GM19438 (cell line): ENCODE measurements around the gene GFOD1.
A peak's percentile ranks its signal among the peaks of the same experiment; 100 is the strongest.

Source experiments
- ATAC-seq: cut with Tn5 transposase; IDR thresholded peaks from one replicate; pipeline ENCODE4 v1.9.1; 2021; ENCODE audit warnings: low read depth; ENCODE audit not compliant: unreplicated experiment

Gene GFOD1, protein sequence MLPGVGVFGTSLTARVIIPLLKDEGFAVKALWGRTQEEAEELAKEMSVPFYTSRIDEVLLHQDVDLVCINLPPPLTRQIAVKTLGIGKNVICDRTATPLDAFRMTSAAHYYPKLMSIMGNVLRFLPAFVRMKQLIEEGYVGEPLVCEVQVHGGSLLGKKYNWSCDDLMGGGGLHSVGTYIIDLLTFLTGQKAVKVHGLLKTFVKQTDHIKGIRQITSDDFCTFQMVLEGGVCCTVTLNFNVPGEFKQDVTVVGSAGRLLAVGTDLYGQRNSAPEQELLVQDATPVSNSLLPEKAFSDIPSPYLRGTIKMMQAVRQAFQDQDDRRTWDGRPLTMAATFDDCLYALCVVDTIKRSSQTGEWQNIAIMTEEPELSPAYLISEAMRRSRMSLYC

DNA sequence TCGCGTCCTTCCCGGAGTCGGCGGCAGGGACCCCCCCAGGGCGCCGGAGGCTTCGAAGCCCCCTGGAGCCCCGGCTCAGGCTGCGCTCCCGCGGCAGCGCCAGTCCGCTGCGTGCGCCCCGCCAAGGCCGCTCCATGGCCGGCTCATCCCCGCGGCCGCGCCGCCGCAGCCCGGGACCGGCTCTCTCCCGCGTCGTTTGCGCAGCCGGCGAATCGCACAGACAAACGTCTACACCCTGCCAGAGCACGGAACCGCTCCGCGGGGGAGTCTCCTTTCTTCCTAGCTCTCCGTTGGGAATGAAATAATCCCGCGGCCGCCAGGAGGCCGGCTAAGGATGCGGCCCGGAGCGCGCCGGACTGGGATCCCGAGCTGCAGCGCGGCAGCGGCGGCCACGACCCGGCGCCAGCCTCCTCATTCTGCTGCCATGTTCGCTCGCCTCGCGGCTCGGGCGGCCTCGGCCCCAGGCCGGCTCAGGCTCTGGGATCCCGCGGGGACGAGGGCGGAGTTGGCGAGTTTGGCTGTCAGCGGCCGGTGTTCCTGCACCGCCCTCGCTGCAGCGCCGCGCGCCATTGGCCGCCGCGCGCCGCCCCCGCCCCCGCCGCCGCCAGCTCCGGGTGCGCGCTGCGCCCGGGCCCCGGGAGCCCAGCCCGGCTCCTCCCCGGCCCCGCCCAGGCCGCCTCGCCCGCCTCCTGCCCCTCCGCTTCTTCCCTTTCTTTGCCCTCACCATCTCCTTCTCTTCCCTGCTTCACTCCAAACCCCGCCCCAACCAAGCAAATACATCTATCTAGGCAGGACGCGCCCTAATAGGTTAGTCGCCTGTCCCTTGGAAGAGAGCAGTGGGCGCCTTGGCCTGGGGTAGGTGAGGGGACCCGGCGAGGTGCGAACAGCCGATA is at the start of gene GFOD1:
TSS of gene GFOD1 (minus strand) at position 479 of the 893 bp plus-strand sequence. CDS start 710 bp downstream, outside the sequence.
- ATAC-seq = peak; percentile 72

DNA sequence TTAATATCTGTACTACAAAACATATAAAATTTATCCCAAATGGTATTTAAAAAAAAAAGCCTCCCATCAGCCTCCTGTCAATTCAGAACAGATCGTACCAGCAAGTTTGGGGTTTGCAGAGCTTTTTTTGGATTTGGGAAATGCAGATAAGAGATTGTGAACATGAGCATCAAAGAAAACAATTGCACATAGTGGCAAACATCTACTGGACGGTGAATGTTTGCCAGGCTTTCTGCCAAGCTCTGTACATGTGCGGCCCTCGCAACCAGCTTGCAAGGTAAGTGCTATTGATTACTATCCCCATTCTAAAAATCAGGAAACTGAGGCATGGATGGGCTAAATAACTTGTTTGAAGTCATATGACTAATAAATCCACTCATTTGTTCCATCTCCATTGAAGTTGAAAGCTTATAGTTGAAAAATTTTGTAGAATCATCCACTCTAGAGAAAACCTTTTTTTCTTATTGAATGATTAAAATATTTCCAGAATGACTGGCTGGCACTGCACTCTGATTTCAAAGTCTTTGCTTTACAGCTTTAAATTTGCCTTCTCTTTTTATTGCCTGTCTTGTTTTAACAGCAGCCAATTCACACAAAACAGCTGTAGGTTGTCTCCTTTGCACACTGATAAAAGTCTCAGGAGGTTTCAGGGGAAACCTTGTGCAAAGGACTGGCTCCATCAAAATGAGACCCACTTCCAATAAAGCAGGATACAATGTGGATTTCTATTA is 49.6 kb upstream of the GFOD1 start:
- no peak for ATAC-seq

DNA sequence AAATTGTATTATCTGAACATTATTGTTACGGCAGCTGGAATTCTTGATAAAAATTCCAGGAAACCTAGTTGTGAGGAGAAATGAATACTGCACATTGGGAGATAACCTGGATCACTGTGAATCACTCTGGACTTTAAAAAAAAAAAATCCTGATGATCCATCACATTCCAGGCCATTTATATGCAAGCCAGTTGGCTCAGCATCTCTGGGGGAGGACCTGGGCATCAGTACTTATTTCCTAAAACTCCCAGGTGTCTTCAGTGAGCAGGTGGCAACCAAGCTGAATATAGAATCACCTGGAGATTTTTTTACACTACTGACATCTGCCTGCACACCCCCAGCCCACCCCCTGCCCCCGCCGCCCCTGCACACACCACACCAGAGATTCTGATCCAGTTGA is 47.9 kb upstream of the GFOD1 start:
- ATAC-seq = no peak

DNA sequence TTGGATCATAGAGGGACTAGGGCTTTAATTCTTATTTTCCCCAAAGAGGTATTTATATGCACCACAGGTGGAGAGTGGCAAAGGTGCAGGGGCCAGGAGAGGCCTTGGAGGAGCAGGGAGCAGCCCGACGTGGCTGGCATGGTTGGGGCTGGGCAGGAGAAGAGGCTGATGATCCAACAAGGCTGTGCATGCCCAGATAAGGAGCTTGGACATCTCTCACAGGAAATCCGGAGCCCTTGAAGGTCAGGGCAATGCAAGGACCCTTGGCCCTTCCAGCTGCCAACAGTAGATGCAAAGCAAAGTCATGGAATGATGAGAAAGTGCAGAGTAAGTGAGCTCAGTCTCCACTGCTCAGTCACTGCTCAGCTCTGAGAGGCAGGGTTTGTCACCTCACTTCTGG is 47.1 kb upstream of the GFOD1 start:
- no peak for ATAC-seq

DNA sequence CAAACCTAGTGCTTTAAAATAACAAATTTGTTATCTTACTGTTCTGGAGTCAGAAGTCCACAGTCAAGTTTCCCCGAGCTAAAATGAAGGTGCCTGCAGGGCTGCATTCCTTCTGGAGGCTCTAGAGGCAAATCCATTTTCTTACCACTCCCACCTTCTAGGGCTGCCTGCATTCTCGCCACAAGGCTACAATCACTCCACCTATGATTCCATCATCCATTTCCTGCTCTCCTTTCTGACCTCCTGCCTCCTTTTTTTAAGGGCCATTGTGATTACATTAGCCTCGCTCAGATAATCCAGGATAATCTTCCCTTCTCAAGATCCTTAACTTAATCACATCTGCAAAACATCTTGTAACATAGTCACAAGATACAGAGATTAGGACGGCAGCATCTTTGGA is 44.6 kb upstream of the GFOD1 start:
- no peak for ATAC-seq

DNA sequence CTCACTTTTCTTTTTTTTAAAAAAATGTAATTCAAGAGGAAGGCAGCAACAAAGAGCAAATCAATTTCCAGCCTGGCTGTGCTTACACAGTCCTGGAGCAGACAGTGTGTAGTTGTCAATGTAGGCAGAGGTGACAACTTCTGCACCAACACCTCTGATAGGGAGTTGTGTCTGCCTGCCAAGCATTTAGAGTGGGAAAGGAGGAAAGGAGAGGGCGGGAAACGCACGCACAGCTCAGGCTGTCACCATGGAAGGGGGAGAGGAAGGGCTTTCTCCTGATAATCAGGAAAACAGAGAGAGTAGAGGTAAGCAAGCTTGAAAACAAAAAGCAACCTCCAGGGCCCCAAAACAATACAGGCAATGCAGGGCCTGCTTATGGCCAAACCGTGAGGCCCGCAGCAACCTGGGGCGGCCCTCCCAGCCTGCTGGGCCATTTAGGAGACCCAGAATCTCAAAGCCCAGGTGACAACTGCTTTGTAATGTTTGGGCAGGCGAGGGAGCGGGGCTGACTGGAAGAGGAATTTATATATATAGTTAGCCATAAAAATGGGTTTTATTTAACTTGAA is 41.5 kb upstream of the GFOD1 start:
- ATAC-seq = no peak

- no peak for ATAC-seq
Measured at GRCh38 chr6:13528232-13528631, 40.8 kb upstream of the GFOD1 start.

DNA sequence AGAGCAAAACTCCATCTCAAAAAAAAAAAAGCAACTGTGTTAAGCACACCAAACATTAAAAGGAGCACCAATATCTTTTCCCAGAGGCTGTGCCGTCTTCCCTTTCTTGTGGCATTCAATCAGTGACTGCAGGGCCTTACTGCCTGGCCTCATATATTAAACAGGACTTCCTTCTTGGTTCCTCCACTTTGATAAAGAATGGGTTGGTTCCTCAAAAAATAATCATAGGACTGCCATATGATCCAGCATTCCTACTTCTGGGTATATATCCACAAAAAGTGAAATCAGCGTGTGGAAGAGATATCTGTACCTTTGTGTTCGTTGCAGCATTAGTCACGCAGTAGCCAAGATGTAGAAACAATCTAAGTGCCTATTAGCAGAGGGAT is 40.3 kb upstream of the GFOD1 start:
- ATAC-seq = no peak

- peak; percentile 55 for ATAC-seq
Measured at GRCh38 chr6:13526727-13527670, 39.6 kb upstream of the GFOD1 start.

GRCh38 chr6:13526357-13526726 is 38.9 kb upstream of the GFOD1 start:
- no peak for ATAC-seq

GRCh38 chr6:13524801-13525508 is 37.6 kb upstream of the GFOD1 start:
- no peak for ATAC-seq

GRCh38 chr6:13523826-13524622 is 36.6 kb upstream of the GFOD1 start:
- no peak for ATAC-seq

DNA sequence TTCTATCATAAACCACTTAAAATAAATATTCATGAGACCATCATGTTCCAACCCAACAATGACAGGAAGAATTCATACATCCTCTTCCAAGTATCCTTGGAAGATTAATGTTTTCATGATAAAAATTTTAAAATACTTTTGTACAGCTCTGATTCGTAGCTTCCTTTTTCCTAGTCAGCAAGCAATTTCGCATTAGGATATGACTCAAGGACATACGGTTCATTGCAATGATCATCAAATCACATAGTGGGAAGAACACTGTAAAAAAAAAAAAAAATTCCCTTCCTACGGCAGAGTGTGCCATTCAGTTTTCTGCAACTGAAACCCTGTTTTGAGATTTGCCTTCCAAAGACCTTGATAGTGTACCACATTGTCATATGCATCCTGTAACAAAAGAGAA is 35.3 kb upstream of the GFOD1 start:
- no peak for ATAC-seq

GRCh38 chr6:13519839-13520238 is 32.4 kb upstream of the GFOD1 start:
- ATAC-seq = no peak

DNA sequence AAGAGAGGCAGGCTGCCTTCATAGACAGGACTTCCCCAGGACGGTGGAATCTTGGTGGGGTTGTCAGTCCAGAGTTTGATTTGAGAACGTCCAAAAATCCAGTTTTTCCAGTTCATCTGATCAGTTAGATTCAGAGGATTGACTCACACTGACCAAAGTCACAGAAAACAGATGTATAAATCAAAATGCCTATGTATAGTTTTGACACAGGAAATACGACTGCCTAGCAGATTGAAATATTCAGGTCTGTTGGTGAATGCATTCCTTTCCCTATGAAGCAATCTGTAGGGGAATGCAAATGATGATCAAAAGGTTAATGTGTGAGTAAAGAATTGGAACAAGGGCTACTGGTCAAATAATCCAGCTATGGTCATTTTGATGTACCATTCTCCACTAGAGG is 29.7 kb upstream of the GFOD1 start:
- no peak for ATAC-seq

GRCh38 chr6:13515912-13516311 is 28.5 kb upstream of the GFOD1 start:
- ATAC-seq = no peak

DNA sequence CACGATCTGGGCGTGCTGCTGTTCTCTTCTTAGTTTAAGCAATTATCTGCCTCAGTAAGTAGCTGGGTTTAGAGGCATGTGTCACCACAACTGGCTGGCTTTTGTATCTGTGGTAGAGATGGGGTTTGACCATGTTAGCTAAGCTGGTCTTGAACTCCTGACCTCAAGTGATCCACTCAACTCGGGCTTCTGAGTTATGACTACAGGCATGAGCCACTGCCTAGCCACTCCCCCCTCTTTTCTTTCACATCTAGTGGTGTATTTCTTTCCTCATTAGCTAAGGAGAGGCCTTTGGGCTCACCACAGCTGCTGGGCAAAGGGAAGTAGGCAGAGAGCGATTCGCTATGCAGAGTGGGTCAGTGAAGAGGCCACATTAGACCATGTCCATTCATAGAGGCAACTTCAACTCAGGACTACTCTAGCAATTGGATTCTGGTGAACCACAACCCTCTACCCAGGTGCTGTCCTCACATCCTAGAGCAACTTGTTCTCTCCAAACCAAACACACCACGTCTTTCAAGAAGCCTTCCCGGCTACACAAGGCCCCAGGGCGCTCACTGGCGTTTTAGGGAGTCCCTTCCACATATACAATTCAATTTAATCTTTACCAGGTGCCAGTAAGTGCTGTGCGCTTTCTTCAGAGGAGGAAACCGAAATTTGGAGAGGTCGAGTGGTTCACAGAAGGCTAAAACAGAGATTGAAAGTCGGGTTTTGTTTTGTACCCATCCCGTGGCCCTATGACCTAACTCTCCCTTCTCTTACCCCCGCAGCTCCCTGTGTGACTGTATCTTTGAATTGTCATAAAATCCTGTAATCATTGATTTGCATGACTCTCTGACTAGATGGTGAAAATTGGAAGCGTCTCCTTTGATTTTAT is 26.5 kb upstream of the GFOD1 start:
- ATAC-seq = no peak
